ENCODE data around the gene C10orf120. TPM values are rescaled to one million over a fixed set of nuclear protein-coding genes. Genes with fewer than 3 reads are reported as not detected.

C10orf120 gene
- polyA plus RNA-seq, 3 donors: not detected

DNA sequence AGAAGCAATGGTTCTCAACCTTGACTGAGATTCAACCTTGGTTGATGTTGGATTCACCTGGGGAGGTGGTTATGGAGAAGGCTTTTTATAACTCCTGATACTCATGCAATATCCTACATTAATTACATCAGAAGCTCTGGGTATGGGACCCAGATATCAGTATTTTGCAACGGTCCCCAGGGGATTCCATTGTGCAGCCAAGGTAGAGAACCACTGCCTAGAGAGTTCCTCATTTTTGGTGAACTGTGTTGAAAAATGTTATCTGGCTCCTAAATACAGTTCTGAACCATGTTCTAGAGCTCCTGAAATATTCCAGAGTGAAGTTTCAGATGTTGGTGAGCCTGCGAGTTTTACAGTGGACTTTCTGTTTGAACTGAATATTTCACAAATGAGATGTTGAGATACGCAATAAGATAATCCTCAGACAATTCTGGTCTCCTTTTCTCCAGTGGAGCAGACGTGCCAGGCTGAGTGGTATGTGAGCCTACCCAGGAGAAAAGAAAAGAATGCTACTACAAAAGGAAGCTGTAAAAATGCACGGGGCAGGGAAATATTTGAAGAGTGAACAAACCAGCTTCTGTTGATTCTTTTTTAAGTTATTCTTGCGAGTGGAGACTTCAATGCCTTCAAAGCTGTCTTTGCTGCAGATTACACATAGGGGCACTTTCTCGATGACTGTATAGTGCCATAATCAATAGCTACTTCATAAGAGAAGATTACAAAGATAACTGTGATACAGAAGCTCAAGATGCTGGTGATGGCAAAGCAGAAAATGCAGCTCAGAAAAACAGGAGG is 13.6 kb upstream of the C10orf120 start:
- Mint-ChIP-seq H3K27me3 (ENCODE audit: low read depth in 3 of 3) (peaks cover 1 to 12% (median 4%) of the 10 kb centered on the region in 3 donors), H3K4me3 (no peak overlapping the region), H3K27ac (no peak overlapping the region), H3K4me1 (no peaks in the 10 kb centered on the region), H3K36me3 (no peaks in the 10 kb centered on the region), H3K9me3 (peaks cover 0 to under 1% (median 0%) of the 10 kb centered on the region in 7 donors)
- Histone ChIP-seq H3K27ac (ENCODE audit: low read depth in 1 of 2, low read length in 2 of 2) (no peak overlapping the region), H3K4me1 (ENCODE audit: control insufficient read depth in 1 of 2, insufficient read depth in 2 of 2, low read length in 2 of 2) (no peaks in the 10 kb centered on the region), H3K79me2 (ENCODE audit: insufficient read depth, low read length) (no peaks in the 10 kb centered on the region), H3K9ac (ENCODE audit: insufficient read depth, low read length, poor library complexity, severe bottlenecking) (no peak overlapping the region), H2AFZ (ENCODE audit: insufficient read depth, low read depth, low read length, poor library complexity, severe bottlenecking) (no peak overlapping the region), H3K9me3 (replicated peaks in 1 of 2; ENCODE audit: control insufficient read depth in 1 of 2, insufficient read depth in 1 of 2, low read length in 2 of 2) (no peaks in the 10 kb centered on the region), H3K4me2 (replicated peaks; ENCODE audit: extremely low read depth, low read length, poor library complexity, severe bottlenecking) (no peak overlapping the region), H3K4me3 (replicated peaks in 1 of 3; ENCODE audit: low read depth in 2 of 3, low read length in 3 of 3) (no peak overlapping the region), H3K36me3 (replicated peaks in 1 of 2; ENCODE audit: control insufficient read depth in 1 of 2, insufficient read depth in 2 of 2, low read length in 2 of 2) (no peaks in the 10 kb centered on the region), H4K20me1 (ENCODE audit: insufficient read depth, low read length) (no peaks in the 10 kb centered on the region), H3K27me3 (ENCODE audit: control insufficient read depth in 2 of 2, insufficient read depth in 2 of 2, low read length in 2 of 2) (peaks cover 2 to 3% of the 10 kb centered on the region in 2 donors)
- TF ChIP-seq, protein P1, sequence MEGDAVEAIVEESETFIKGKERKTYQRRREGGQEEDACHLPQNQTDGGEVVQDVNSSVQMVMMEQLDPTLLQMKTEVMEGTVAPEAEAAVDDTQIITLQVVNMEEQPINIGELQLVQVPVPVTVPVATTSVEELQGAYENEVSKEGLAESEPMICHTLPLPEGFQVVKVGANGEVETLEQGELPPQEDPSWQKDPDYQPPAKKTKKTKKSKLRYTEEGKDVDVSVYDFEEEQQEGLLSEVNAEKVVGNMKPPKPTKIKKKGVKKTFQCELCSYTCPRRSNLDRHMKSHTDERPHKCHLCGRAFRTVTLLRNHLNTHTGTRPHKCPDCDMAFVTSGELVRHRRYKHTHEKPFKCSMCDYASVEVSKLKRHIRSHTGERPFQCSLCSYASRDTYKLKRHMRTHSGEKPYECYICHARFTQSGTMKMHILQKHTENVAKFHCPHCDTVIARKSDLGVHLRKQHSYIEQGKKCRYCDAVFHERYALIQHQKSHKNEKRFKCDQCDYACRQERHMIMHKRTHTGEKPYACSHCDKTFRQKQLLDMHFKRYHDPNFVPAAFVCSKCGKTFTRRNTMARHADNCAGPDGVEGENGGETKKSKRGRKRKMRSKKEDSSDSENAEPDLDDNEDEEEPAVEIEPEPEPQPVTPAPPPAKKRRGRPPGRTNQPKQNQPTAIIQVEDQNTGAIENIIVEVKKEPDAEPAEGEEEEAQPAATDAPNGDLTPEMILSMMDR (IDR thresholded peaks at IDR 0.05): no peak
- intact Hi-C loops (cut with micrococcal nuclease): no loop called here
- no peak for DNase-seq
- no CpG with 5 or more reads among the region's 7 CpGs for WGBS (ENCODE audit: insufficient coverage)

DNA sequence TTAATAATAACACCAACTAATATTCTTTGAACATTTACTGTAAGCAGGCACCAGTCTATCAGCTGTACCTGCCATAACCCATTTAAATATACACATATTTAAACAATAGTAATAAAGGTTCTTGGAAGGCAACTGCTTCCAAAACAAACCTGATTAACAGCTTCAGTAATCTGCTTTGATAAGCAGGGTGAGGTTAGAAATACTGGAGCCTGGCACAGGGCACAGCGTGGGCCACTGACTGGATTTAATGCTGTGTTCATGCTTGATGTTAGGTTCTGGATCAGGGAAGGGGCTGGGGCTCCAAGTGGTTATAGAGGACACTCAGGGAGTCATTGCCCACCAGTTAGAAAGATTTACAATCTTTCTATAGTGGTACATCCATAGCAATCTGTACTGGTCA is 10.9 kb upstream of the C10orf120 start:
- intact Hi-C loops (cut with micrococcal nuclease): no loop called here
- Mint-ChIP-seq H3K36me3 (no peaks in the 10 kb centered on the region), H3K9me3 (no peaks in the 10 kb centered on the region), H3K27ac (no peak overlapping the region), H3K4me1 (no peaks in the 10 kb centered on the region), H3K4me3 (no peak overlapping the region), H3K27me3 (ENCODE audit: low read depth in 3 of 3) (peaks cover 6 to 13% (median 8%) of the 10 kb centered on the region in 3 donors)
- DNase-seq: no peak
- Histone ChIP-seq H2AFZ (ENCODE audit: insufficient read depth, low read depth, low read length, poor library complexity, severe bottlenecking) (no peak overlapping the region), H4K20me1 (ENCODE audit: insufficient read depth, low read length) (no peaks in the 10 kb centered on the region), H3K79me2 (ENCODE audit: insufficient read depth, low read length) (no peaks in the 10 kb centered on the region), H3K4me1 (ENCODE audit: control insufficient read depth in 1 of 2, insufficient read depth in 2 of 2, low read length in 2 of 2) (no peaks in the 10 kb centered on the region), H3K27ac (ENCODE audit: low read depth in 1 of 2, low read length in 2 of 2) (no peak overlapping the region), H3K9ac (ENCODE audit: insufficient read depth, low read length, poor library complexity, severe bottlenecking) (no peak overlapping the region), H3K9me3 (replicated peaks in 1 of 2; ENCODE audit: control insufficient read depth in 1 of 2, insufficient read depth in 1 of 2, low read length in 2 of 2) (no peaks in the 10 kb centered on the region), H3K4me2 (replicated peaks; ENCODE audit: extremely low read depth, low read length, poor library complexity, severe bottlenecking) (no peak overlapping the region), H3K4me3 (replicated peaks in 1 of 3; ENCODE audit: low read depth in 2 of 3, low read length in 3 of 3) (no peak overlapping the region), H3K36me3 (replicated peaks in 1 of 2; ENCODE audit: control insufficient read depth in 1 of 2, insufficient read depth in 2 of 2, low read length in 2 of 2) (no peaks in the 10 kb centered on the region), H3K27me3 (ENCODE audit: control insufficient read depth in 2 of 2, insufficient read depth in 2 of 2, low read length in 2 of 2) (peaks cover 0 to 2% of the 10 kb centered on the region in 2 donors)
- no CpG with 5 or more reads among the region's 1 CpG for WGBS (ENCODE audit: insufficient coverage)
- TF ChIP-seq, protein P1 (IDR thresholded peaks at IDR 0.05): no peak
